Hepatocyte (in vitro differentiated cells): ENCODE measurements around the gene MED20. TPM values are rescaled to one million over a fixed set of nuclear protein-coding genes. Genes with fewer than 3 reads are reported as not detected.

Experiments
- DNase-seq: peaks from one replicate; pipeline ENCODE4 v3.0.0-alpha.2; 2016; ENCODE audit warnings: low spot score
- H2AFZ ChIP-seq: fragments of 200-600 bp; sonication (generic); 2 replicates; pipeline ENCODE4 v1.6.0; 2016; ENCODE audit warnings: antibody characterized with exemption, mild to moderate bottlenecking
- H3K27ac ChIP-seq: fragments of 200-600 bp; sonication (generic); 2 replicates; pipeline ENCODE4 v1.5.1; 2016; ENCODE audit warnings: mild to moderate bottlenecking
- H3K27me3 ChIP-seq: fragments of 200-600 bp; sonication (generic); 2 replicates; pipeline ENCODE4 v1.6.1; 2016
- H3K36me3 ChIP-seq: fragments of 200-600 bp; sonication (generic); replicated peaks from 2 replicates; pipeline ENCODE4 v1.5.1; 2016; ENCODE audit warnings: low read depth; ENCODE audit not compliant: insufficient read depth
- H3K4me1 ChIP-seq: fragments of 200-600 bp; sonication (generic); 2 replicates; pipeline ENCODE4 v1.5.1; 2016; ENCODE audit warnings: mild to moderate bottlenecking, moderate library complexity; ENCODE audit not compliant: insufficient read depth
- H3K4me2 ChIP-seq: fragments of 200-600 bp; sonication (generic); 2 replicates; pipeline ENCODE4 v1.6.0; 2016
- H3K4me3 ChIP-seq: fragments of 200-600 bp; sonication (generic); 2 replicates; pipeline ENCODE4 v1.5.1; 2016; ENCODE audit warnings: mild to moderate bottlenecking
- H3K79me2 ChIP-seq: fragments of 200-600 bp; sonication (generic); 2 replicates; pipeline ENCODE4 v1.6.0; 2017; ENCODE audit warnings: mild to moderate bottlenecking
- H3K9me2 ChIP-seq: fragments of 200-600 bp; sonication (generic); replicated peaks from 2 replicates; pipeline ENCODE4 v1.6.0; 2017; ENCODE audit warnings: mild to moderate bottlenecking; ENCODE audit not compliant: insufficient read depth
- H3K9me3 ChIP-seq: fragments of 200-600 bp; sonication (generic); 2 replicates; pipeline ENCODE4 v1.5.1; 2016; ENCODE audit warnings: low read depth, mild to moderate bottlenecking
- H4K20me1 ChIP-seq: fragments of 200-600 bp; sonication (generic); 2 replicates; pipeline ENCODE4 v1.6.0; 2016; ENCODE audit warnings: mild to moderate bottlenecking; ENCODE audit not compliant: insufficient read depth, poor library complexity, severe bottlenecking
- EZH2 ChIP-seq: fragments of 200-600 bp; sonication (generic); IDR thresholded peaks from 2 replicates; pipeline ENCODE4 v1.6.1; 2016; ENCODE audit warnings: antibody characterized with exemption, mild to moderate bottlenecking, borderline replicate concordance
- EZH2phosphoT487 ChIP-seq: fragments of 200-600 bp; sonication (generic); IDR thresholded peaks from one replicate; pipeline ENCODE4 v1.6.1; 2018; ENCODE audit warnings: antibody characterized with exemption, mild to moderate bottlenecking, low read depth, moderate library complexity; ENCODE audit not compliant: unreplicated experiment, severe bottlenecking
- WGBS: methylation state at CpG from one replicate; pipeline ENCODE4 v1.1.6; 2016; ENCODE audit warnings: low lambda C conversion rate; ENCODE audit errors: missing lambda C conversion rate; 5-methylcytosine and 5-hydroxymethylcytosine counted together
- polyA plus RNA-seq: library from polyadenylated mRNA; unstranded; fragments of >200 nt; fragmentation: Nextera tagmentation; extraction: Ambion mirVana; gene quantifications from 2 replicates; pipeline ENCODE4 v1.2.1, GENCODE V29; 2016
- total RNA-seq: library from RNA; depleted of rRNA; stranded (reverse); fragments of >200 nt; gene quantifications from 2 replicates; pipeline ENCODE4 v1.2.3, GENCODE V29; 2014
- TF ChIP-seq, protein P1 (sequence below): fragments of 200-600 bp; sonication (generic); IDR thresholded peaks from 2 replicates; pipeline ENCODE4 v1.5.1; 2016; ENCODE audit warnings: antibody characterized with exemption, mild to moderate bottlenecking; ENCODE audit not compliant: poor library complexity

The MED20 gene
- total and polyA plus RNA-seq, 2 experiments from 2014 or later, result 18.1 to 19.8 TPM

DNA sequence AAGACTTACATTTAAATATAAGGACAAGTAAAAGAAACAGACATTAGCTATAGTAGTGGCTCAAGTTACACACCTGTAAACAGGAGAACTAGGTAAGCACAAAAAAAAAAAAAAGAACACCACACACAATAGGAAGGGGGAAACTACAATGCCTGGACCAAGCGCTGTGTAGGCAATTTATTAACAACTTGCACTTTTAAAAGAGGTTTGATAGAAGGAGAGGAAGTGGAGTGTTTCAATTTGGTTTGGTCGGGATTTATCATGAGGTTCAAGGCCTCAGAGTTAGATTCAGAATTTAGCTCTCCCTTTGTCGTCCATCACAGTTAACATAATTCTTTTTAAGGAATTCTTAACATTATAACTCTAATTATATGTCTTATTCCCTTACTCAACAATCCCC lies 24.7 kb downstream of the MED20 start:
- H3K4me2 ChIP-seq, result peak overlapping the region; percentile 86
- TF ChIP-seq, protein P1, sequence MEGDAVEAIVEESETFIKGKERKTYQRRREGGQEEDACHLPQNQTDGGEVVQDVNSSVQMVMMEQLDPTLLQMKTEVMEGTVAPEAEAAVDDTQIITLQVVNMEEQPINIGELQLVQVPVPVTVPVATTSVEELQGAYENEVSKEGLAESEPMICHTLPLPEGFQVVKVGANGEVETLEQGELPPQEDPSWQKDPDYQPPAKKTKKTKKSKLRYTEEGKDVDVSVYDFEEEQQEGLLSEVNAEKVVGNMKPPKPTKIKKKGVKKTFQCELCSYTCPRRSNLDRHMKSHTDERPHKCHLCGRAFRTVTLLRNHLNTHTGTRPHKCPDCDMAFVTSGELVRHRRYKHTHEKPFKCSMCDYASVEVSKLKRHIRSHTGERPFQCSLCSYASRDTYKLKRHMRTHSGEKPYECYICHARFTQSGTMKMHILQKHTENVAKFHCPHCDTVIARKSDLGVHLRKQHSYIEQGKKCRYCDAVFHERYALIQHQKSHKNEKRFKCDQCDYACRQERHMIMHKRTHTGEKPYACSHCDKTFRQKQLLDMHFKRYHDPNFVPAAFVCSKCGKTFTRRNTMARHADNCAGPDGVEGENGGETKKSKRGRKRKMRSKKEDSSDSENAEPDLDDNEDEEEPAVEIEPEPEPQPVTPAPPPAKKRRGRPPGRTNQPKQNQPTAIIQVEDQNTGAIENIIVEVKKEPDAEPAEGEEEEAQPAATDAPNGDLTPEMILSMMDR, result no peak
- TF ChIP-seq EZH2phosphoT487 (no peak), EZH2 (no peak)
- H3K36me3 ChIP-seq, result no peaks in the 10 kb centered on the region
- no peaks in the 10 kb centered on the region for H3K9me2 ChIP-seq
- H3K27ac ChIP-seq, result peak overlapping the region; percentile 95
- H3K79me2 ChIP-seq, result no peaks in the 10 kb centered on the region
- no peaks in the 10 kb centered on the region for H3K27me3 ChIP-seq
- H2AFZ ChIP-seq, result peak overlapping the region; percentile 85
- H4K20me1 ChIP-seq, result no peaks in the 10 kb centered on the region
- H3K4me3 ChIP-seq, result peak overlapping the region; percentile 98
- no peak for DNase-seq
- peaks cover 8% of the 10 kb centered on the region for H3K4me1 ChIP-seq
- WGBS, result 62% methylated on average over 3 of the region's 3 CpGs
- H3K9me3 ChIP-seq, result no peaks in the 10 kb centered on the region

DNA sequence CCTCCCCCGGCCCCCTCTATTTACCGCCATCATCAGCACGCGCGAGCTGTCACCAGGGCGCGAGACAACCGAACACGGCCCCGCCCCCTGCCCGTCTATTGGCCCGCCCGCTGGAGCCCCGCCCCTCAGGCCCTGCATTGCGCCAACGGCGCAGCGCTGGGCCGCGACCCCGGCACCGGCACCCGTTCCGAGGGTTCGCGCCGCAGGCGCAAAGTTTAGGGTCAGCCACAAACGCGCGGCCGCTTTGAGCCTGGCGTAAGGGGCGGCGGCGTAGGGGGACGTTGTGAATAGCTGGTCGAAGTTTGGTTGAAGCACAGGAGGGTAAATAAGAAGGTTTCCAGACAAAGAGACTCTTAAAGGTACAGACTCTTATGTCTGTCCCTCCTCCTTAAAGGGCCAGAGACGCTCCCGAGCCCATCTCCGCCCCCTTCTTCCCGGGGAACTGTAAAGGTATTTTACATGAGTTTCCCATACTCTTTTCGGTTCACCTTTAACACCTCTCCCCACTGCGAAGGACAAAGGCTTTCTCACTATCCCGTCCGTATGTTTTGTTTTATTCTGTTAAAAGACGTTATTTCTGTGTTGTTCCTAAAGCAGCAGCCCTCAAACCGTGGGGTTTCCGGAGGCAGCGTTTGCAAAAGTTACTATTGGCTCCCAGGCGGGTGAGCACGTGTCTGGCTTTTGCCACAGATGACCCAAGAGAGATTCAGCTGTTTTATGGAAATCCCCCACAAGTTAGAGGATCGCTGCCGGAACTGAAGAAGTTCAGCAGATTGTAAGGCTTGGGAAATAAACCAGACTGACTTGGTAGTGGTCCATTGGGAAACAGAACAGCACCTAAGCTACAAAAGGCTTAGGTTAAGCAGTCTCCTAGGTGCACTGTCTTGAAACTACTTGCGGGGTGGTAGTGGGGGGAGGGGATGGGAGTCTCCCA lies 25.4 kb downstream of the MED20 start, which contains the start of gene USP49:
TSS of gene USP49 (minus strand) at position 76 of the 934 bp plus-strand sequence. CDS start 88,392 bp downstream, outside the sequence.
- peak within 1 kb of the TSS; percentile 85 for H2AFZ ChIP-seq
- no peaks in the 10 kb centered on the region for H3K9me2 ChIP-seq
- peaks cover 8% of the 10 kb centered on the region for H3K4me1 ChIP-seq
- H3K4me3 ChIP-seq, result peak within 1 kb of the TSS; percentile 98
- H4K20me1 ChIP-seq, result no peaks in the 10 kb centered on the region
- WGBS, result under 1% methylated on average over 55 of the region's 55 CpGs
- DNase-seq, result peak; percentile 97
- H3K36me3 ChIP-seq, result no peaks in the 10 kb centered on the region
- peak within 1 kb of the TSS; percentile 86 for H3K4me2 ChIP-seq
- TF ChIP-seq, protein P1, result no peak
- TF ChIP-seq EZH2phosphoT487 (no peak), EZH2 (no peak)
- H3K27ac ChIP-seq, result peak within 1 kb of the TSS; percentile 95
- H3K9me3 ChIP-seq, result no peaks in the 10 kb centered on the region
- H3K27me3 ChIP-seq, result no peaks in the 10 kb centered on the region
- no peaks in the 10 kb centered on the region for H3K79me2 ChIP-seq

DNA sequence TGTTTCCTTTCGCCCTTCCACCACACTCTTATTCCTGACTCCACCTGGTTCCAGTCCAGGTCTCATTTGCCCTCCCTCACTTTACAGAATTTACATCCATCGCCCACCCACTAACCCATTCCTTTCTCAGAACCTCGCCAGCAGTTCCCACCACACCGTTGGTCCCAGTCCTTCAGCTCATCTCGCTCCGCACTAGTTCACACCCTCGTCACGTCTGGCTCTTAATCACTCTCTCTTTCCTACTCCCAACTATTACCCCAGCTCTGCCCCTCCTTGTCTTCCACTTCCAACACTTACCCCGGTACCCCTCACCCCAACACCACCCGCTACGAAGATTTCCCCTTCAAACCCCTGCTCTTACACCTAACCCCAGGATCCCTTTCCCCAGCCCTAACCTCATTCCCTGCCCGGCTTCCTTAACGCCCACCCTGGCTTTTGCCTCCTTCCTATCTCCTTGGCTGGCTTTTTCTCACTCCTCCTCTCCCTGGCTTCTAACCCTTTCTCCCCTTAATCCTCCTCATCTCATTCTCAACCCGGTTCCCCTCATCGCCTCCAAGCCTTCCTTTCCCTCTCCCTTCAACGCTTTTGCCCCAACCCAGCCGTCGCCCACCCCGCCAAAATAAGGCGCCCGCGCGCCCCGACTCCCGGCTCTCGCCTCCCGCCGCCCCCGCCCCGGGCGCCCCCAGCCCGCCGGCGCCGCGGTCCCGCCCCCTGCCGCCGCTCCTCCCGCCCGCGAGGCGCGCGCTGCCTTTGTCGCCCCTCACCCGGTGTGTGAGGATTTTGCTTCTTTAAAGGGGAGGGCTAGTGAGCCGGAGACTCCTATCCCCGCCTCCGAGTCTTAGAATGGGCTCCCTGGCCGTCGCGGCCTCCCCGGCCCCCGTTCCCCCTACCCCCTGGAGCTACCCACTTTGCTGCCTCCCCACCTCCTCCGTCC lies 26.3 kb downstream of the MED20 start:
- Histone ChIP-seq H4K20me1 (no peaks in the 10 kb centered on the region), H3K27ac (peak overlapping the region; percentile 95), H3K9me2 (no peaks in the 10 kb centered on the region), H3K4me3 (peak overlapping the region; percentile 98), H3K79me2 (no peaks in the 10 kb centered on the region), H3K4me1 (peaks cover 8% of the 10 kb centered on the region), H3K27me3 (no peaks in the 10 kb centered on the region), H3K36me3 (no peaks in the 10 kb centered on the region), H3K9me3 (no peaks in the 10 kb centered on the region), H3K4me2 (peak overlapping the region; percentile 86), H2AFZ (peak overlapping the region; percentile 85)
- DNase-seq, result peak; percentile 14
- WGBS, result 1% methylated on average over 22 of the region's 56 CpGs
- TF ChIP-seq, protein P1, result no peak
- no peak for TF ChIP-seq EZH2phosphoT487
